ENCODE results near the gene NDFIP1.
A peak's percentile ranks its signal among the peaks of the same experiment; 100 is the strongest.

NDFIP1 gene

GRCh38 chr5:142117579-142118151, 9.1 kb downstream of the NDFIP1 start:
- no peak for DNase-seq (ENCODE audit: low read depth in 1 of 2, low spot score in 1 of 2)

GRCh38 chr5:142118155-142118686, 9.6 kb downstream of the NDFIP1 start:
- no peak for DNase-seq (ENCODE audit: low read depth in 1 of 2, low spot score in 1 of 2)

- no peak for DNase-seq (ENCODE audit: low read depth in 1 of 2, low spot score in 1 of 2)
Measured at GRCh38 chr5:142119051-142119625, 10.6 kb downstream of the NDFIP1 start.

- DNase-seq (ENCODE audit: low read depth in 1 of 2, low spot score in 1 of 2) = no peak
Measured at GRCh38 chr5:142120247-142120935, 11.8 kb downstream of the NDFIP1 start.

GRCh38 chr5:142122121-142122520, 13.5 kb downstream of the NDFIP1 start:
- no peak for DNase-seq (ENCODE audit: low read depth in 1 of 2, low spot score in 1 of 2)

GRCh38 chr5:142125378-142125777, 16.8 kb downstream of the NDFIP1 start:
- DNase-seq (ENCODE audit: low read depth in 1 of 2, low spot score in 1 of 2) = no peak

- DNase-seq (ENCODE audit: low read depth in 1 of 2, low spot score in 1 of 2) = no peak
Measured at GRCh38 chr5:142125963-142126362, 17.4 kb downstream of the NDFIP1 start.

- no peak for DNase-seq (ENCODE audit: low read depth in 1 of 2, low spot score in 1 of 2)
Measured at GRCh38 chr5:142128675-142129208, 20.2 kb downstream of the NDFIP1 start.

- no peak for DNase-seq (ENCODE audit: low read depth in 1 of 2, low spot score in 1 of 2)
Measured at GRCh38 chr5:142129446-142130066, 21.0 kb downstream of the NDFIP1 start.

GRCh38 chr5:142131394-142131793, 22.8 kb downstream of the NDFIP1 start:
- no peak for DNase-seq (ENCODE audit: low read depth in 1 of 2, low spot score in 1 of 2)

- DNase-seq (ENCODE audit: low read depth in 1 of 2, low spot score in 1 of 2) = no peak
Measured at GRCh38 chr5:142132916-142133315, 24.3 kb downstream of the NDFIP1 start.

- no peak for DNase-seq (ENCODE audit: low read depth in 1 of 2, low spot score in 1 of 2)
Measured at GRCh38 chr5:142133330-142134206, 25.0 kb downstream of the NDFIP1 start.

- no peak for DNase-seq (ENCODE audit: low read depth in 1 of 2, low spot score in 1 of 2)
Measured at GRCh38 chr5:142134331-142135010, 25.9 kb downstream of the NDFIP1 start.

- DNase-seq (ENCODE audit: low read depth in 1 of 2, low spot score in 1 of 2) = no peak
Measured at GRCh38 chr5:142141463-142141862, 32.9 kb downstream of the NDFIP1 start.

GRCh38 chr5:142143878-142144277, 35.3 kb downstream of the NDFIP1 start:
- no peak for DNase-seq (ENCODE audit: low read depth in 1 of 2, low spot score in 1 of 2)

GRCh38 chr5:142145106-142145900, 36.7 kb downstream of the NDFIP1 start:
- peak; percentile 8 to 14 for DNase-seq (ENCODE audit: low read depth in 1 of 2, low spot score in 1 of 2)

- DNase-seq (ENCODE audit: low read depth in 1 of 2, low spot score in 1 of 2) = no peak
Measured at GRCh38 chr5:142149363-142149762, 40.8 kb downstream of the NDFIP1 start.

GRCh38 chr5:142150431-142150830, 41.9 kb downstream of the NDFIP1 start:
- DNase-seq (ENCODE audit: low read depth in 1 of 2, low spot score in 1 of 2) = no peak

All from activated T-helper 1 cell treated with anti-CD3 and anti-CD28 coated beads, Interleukin-2, amount 50 U/mL, for 16 hours (primary cell).